ENCODE results near the gene FGD4.

The FGD4 gene

GRCh38 chr12:32489070-32489469 is 89.7 kb downstream of the FGD4 start:
- TF ChIP-seq CTCF (conservative IDR thresholded peaks at IDR 0.05; ENCODE audit: control insufficient read depth, insufficient read depth, low read depth, low read length) = no peak
- H3K4me3 ChIP-seq (ENCODE audit: control insufficient read depth, low read depth, low read length) = no peak overlapping the region
- no peak for DNase-seq (ENCODE audit: low read depth)

GRCh38 chr12:32490801-32491200 is 91.4 kb downstream of the FGD4 start:
- H3K4me3 ChIP-seq (ENCODE audit: control insufficient read depth, low read depth, low read length) = no peak overlapping the region
- no peak for DNase-seq (ENCODE audit: low read depth)
- no peak for TF ChIP-seq CTCF (conservative IDR thresholded peaks at IDR 0.05; ENCODE audit: control insufficient read depth, insufficient read depth, low read depth, low read length)

GRCh38 chr12:32493282-32493681 is 93.9 kb downstream of the FGD4 start:
- no peak for DNase-seq (ENCODE audit: low read depth)
- H3K4me3 ChIP-seq (ENCODE audit: control insufficient read depth, low read depth, low read length) = no peak overlapping the region
- TF ChIP-seq CTCF (conservative IDR thresholded peaks at IDR 0.05; ENCODE audit: control insufficient read depth, insufficient read depth, low read depth, low read length) = no peak

- TF ChIP-seq CTCF (conservative IDR thresholded peaks at IDR 0.05; ENCODE audit: control insufficient read depth, insufficient read depth, low read depth, low read length) = no peak
- H3K4me3 ChIP-seq (ENCODE audit: control insufficient read depth, low read depth, low read length) = no peak overlapping the region
- no peak for DNase-seq (ENCODE audit: low read depth)
Observed at GRCh38 chr12:32494656-32495055, 95.3 kb downstream of the FGD4 start.

- DNase-seq (ENCODE audit: low read depth) = no peak
- H3K4me3 ChIP-seq (ENCODE audit: control insufficient read depth, low read depth, low read length) = no peak overlapping the region
- no peak for TF ChIP-seq CTCF (conservative IDR thresholded peaks at IDR 0.05; ENCODE audit: control insufficient read depth, insufficient read depth, low read depth, low read length)
Observed at GRCh38 chr12:32496946-32497345, 97.6 kb downstream of the FGD4 start.

- no peak for DNase-seq (ENCODE audit: low read depth)
- no peak overlapping the region for H3K4me3 ChIP-seq (ENCODE audit: control insufficient read depth, low read depth, low read length)
- TF ChIP-seq CTCF (conservative IDR thresholded peaks at IDR 0.05; ENCODE audit: control insufficient read depth, insufficient read depth, low read depth, low read length) = no peak
Observed at GRCh38 chr12:32497864-32498263, 98.5 kb downstream of the FGD4 start.

GRCh38 chr12:32499048-32499447 is 99.7 kb downstream of the FGD4 start:
- H3K4me3 ChIP-seq (ENCODE audit: control insufficient read depth, low read depth, low read length) = no peak overlapping the region
- TF ChIP-seq CTCF (conservative IDR thresholded peaks at IDR 0.05; ENCODE audit: control insufficient read depth, insufficient read depth, low read depth, low read length) = no peak
- no peak for DNase-seq (ENCODE audit: low read depth)
